Keratinocyte (primary cell): ENCODE results near the gene TOX2.

Experiments
- CTCF ChIP-seq, 3 experiments: IDR thresholded peaks in 1 of 3; conservative IDR thresholded peaks in 1 of 3; optimal IDR thresholded peaks in 1 of 3; 2 replicates in 2 of 3; 3 replicates in 1 of 3; pipeline versions ENCODE3 to v1.5.1; 2011; ENCODE audit warnings: low read length in 3 of 3, mild to moderate bottlenecking in 3 of 3, moderate library complexity in 2 of 3, control low read depth in 1 of 3, inconsistent platforms in 1 of 3; ENCODE audit not compliant: insufficient read depth in 2 of 3; ENCODE audit errors: extremely low read depth in 1 of 3
- EZH2 ChIP-seq: IDR thresholded peaks from one replicate; pipeline ENCODE4 v1.6.1; 2012; ENCODE audit warnings: inconsistent platforms, mild to moderate bottlenecking, low read length, moderate library complexity

DNA sequence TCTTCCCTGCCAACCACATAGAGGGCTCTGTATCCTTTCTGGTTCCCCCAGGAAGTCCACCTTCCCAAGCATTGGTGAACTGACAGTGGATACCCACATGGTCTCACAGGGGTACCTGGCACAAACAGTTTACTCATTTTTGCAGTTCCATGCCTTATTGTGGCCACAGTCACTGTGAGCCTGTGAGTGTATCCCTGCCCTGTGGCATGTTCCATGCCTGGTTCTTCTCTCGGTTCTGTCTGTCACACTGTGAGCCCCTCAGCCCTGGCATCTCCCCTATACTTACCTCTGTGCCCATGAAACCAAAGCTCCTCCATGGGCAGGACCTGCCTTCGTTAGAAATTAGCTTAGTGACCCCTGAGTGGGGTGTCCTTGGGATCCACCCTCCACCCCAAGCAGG lies 107.8 kb downstream of the TOX2 start:
- TF ChIP-seq CTCF (optimal IDR thresholded peaks at IDR 0.05 in 1 of 3, IDR thresholded peaks at IDR 0.05 in 1 of 3, conservative IDR thresholded peaks at IDR 0.05 in 1 of 3; ENCODE audit: extremely low read depth in 1 of 3, insufficient read depth in 2 of 3, low read length in 3 of 3) (no peak), EZH2 (no peak)
